HG02970 (cell line): ENCODE results near the gene RAB11FIP3.

ENCODE experiments used
- ATAC-seq: cut with Tn5 transposase; IDR thresholded peaks from one replicate; pipeline ENCODE4 v1.9.1; 2021; ENCODE audit warnings: mild to moderate bottlenecking, moderate library complexity, moderate number of reproducible peaks; ENCODE audit not compliant: unreplicated experiment, low FRiP score

RAB11FIP3 gene

DNA sequence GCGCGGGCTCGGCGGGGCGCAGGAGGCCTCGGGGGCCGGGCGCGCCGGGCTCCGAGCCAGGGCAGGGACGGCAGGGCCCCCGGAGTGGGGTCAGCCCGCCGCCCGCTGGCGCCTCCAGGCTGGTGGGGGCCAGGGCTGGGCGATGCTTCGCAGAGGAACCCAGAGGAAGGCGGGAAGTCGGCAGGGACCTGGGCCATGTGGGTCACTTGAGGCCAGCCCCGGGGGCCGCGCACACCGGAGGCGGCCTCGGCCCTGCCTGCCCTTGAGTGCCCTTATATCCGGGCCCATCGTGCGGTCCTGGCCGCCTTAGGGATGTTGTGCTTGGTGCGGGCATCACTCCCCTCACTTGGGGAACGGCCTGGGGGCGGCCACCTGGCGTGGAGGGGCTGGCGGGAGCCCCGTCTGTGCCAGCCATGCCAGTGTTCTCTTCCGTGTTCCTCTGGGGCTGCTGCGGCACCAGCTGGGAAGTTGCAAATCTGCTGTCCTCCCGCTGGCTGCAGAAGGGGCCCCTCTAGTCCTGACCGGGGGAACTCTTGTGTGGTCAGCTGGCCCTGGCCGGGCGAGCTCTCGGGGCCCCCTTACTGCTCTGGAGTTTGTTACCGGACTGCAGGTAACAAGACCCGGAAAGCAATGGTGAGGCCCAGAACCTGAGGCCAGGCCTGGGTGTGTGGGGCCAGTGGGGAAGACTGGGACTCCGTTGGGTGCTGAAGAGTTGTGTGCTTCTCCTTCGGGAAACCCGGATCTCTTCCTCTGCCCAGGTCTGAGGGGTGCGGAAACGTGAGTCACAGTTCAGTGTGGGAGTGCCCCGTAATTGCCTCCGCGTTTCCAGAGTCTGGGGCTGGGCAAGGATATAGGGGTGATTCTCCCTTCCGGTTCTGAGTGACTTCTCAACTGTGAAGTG lies 102.9 kb downstream of the RAB11FIP3 start:
- no peak for ATAC-seq

- ATAC-seq, result no peak
Measured at GRCh38 chr16:529012-529575, 103.6 kb downstream of the RAB11FIP3 start.

DNA sequence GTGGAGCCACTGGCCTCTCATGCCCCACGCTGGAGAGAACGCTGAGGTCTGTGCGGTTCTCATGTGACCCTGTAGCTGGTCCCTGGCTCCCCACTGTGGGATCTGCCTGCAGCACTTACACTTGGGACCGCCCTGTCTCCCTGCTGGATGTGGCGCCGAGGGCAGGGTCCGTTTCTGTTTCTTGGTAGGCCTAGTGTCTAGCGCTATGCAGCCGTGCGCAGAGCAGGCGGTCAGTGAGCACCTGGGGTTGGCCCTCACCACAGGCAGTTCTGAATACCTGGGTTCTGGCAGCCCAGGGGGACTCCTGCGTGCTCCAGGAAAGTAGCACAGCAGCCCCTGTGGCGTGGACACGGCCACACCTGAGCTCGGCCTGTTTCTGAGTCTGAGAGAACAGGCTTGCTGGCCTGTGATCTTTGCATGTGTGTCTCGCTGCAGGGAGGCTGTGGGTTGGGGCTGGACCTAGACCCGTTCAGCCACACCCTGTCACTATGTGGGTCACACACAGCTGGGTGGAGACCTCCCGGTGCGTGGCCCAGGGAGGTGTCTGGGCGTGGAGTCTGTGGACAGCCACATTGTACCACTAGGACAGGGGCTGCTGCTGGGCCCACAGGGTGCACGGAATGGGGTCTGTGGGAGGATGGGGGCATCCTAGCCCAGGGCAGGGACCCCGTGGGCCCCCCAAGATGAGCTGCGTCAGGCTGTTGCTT lies 104.8 kb downstream of the RAB11FIP3 start:
- ATAC-seq, result no peak

DNA sequence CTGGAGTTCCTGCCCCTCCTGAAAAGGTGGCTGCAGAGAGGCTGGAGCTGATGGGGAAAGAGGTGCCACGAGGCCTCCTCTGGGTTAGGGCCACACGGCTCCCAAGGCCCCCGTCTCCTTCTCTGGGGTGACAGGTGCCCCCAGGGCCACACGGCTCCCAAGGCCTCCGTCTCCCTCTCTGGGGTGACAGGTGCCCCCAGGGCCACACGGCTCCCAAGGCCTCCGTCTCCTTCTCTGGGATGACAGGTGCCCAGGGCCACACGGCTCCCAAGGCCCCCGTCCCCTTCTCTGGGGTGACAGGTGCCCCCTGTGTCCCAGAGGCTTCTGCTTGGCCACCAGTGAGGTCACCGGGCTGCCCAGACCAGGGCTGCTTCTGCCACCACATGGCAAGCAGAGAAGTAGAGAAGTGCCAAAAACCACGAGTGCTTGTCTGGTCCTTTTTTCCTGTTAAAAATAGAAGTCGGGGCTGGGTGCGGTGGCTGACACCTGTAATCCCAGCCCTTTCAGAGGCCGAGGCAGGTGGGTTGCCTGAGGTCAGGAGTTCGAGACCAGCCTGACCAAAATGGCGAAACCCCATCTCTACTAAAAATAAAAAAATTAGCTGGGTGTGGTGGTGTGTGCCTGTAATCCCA lies 106.2 kb downstream of the RAB11FIP3 start:
- no peak for ATAC-seq

GRCh38 chr16:533391-534123 lies 108.1 kb downstream of the RAB11FIP3 start:
- ATAC-seq, result no peak

DNA sequence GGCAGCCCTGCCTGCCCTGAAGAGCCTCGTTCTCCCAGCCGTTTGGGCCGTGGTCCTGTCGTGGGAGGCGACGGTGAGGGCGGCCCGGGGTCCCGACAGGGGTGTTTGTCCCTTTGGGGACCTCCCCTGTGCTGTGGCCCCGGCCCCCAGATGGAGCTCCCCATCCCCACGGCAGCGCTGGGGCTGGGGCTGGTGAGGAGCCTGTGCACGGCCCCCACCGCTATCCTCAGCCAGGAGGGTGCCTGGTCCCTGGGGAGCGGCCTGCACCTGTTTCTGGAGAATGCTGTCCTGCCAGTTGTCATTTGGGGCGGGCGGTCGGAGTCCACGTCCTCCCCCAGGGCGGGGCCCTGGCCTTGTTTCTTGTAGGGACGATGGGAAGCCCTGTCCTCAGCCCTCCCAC lies 108.7 kb downstream of the RAB11FIP3 start:
- no peak for ATAC-seq

- ATAC-seq, result no peak
Measured at GRCh38 chr16:534856-535445, 109.5 kb downstream of the RAB11FIP3 start.

- ATAC-seq, result no peak
Measured at GRCh38 chr16:535446-536405, 110.3 kb downstream of the RAB11FIP3 start.

- ATAC-seq, result no peak
Measured at GRCh38 chr16:536746-537145, 111.3 kb downstream of the RAB11FIP3 start.

GRCh38 chr16:537415-538335 lies 112.2 kb downstream of the RAB11FIP3 start:
- ATAC-seq, result no peak

DNA sequence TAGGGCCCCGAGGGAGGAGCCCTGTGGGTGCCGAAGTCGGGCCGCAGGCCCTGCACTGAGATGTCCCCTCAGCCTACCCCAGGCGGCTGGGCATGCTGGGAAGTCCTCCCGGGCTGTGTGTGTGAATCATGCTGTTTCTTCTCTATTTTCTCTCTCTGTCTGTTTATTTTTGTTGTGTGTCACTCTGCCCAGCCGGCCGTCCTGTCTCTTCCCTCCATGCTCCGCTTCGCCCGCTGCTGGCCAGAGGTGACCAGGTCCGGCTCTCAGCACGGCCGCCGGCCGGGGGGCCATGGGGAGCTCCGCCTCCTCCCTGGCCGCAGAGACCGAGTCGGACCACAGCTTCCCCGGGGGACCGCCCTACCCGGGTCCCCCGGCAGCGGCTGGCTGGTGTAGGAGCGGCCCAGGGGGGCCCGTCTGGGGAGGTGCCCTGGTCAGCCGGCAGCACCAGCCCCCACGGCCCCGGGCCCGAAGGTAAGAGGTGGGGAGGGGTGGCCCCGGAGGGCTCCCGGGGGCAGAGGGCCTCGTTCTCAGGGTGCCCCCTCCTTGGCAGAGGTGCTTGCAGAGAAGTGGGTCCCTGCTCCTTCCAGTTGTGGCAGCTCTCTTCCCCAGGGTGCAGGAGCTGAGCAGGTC lies 114.6 kb downstream of the RAB11FIP3 start:
- ATAC-seq, result no peak

- ATAC-seq, result no peak
Measured at GRCh38 chr16:540645-541340, 115.3 kb downstream of the RAB11FIP3 start.

DNA sequence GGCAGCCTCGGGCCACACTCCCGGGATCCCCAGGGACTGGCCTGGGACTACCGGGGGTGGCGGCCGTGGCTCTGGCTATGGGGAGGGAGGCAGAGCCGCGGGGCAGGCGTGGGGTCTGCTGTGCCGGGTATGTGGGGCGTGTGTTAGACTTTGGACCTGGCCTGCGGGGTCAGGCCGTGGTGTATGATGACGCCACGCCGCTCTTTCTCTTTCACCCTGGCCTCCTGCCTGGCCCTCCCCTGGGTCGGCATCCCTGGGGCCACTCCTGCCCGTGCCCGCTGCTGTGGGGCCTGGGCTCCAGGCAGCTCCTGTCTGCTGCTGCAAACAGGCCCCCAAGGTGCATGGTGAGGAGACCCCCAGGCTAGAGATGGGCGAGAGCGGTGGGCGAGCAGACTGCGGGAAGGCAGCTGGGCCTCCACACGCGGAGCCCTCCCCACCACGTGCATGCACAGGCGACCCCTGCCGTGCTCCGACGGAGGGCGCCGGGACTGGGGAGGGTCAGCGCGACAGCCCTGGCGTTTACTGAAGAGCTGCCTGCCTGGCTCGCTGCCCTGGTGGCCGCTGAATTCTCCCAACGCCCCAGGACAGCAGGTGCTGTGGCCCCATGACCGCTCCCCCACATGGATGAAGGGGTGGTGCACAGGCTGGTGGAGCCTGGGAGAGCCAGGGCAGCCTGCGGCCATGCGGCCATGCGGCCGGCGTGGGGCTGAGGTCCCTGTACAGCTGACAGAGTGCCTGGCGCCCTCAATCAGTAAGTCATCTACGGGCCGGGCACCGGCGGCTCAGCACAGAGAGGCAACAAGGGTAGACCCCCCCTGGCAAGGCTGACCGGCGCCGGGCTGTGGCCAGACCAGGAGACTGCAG lies 118.1 kb downstream of the RAB11FIP3 start:
- no peak for ATAC-seq

DNA sequence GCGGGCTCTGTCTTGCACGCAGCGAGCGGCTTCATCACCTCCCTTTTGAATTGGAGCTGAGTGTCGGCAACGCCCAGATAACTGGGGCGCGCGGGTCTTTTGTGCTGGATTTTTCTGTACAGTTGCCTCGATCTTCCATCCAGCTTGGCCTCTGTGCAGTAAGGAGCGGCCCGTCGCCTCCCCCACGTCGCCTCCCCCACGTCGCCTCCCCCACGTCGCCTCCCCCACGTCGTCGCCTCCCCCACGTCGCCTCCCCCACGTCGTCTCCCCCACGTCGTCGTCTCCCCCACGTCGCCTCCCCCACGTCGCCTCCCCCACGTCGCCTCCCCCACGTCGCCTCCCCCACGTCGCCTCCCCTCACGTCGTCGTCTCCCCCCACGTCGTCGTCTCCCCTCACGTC lies 119.1 kb downstream of the RAB11FIP3 start:
- no peak for ATAC-seq

DNA sequence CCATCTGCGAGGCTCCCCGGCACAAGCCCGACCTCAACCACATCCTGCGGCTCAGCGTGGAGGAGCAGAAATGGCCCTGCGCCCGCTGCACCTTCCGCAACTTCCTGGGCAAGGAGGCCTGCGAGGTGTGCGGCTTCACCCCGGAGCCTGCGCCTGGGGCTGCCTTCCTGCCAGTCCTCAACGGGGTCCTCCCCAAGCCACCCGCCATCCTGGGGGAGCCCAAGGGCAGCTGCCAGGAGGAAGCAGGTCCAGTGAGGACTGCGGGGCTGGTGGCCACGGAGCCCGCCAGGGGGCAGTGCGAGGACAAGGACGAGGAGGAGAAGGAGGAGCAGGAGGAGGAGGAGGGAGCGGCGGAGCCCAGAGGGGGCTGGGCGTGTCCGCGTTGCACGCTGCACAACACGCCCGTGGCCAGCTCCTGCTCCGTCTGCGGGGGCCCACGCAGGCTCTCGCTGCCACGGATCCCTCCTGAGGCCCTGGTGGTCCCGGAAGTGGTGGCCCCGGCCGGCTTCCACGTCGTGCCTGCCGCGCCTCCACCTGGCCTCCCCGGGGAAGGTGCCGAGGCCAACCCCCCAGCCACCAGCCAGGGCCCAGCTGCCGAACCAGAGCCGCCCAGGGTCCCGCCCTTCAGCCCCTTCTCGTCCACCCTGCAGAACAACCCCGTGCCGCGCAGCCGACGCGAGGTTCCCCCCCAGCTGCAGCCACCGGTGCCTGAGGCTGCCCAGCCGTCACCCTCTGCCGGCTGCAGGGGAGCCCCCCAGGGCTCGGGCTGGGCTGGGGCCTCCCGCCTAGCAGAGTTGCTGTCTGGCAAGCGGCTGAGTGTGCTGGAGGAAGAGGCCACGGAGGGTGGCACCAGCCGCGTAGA lies 121.7 kb downstream of the RAB11FIP3 start:
- ATAC-seq, result no peak
